ENCODE results near the gene GATM.
"Not testable (repeated sequence)": the region's sequence is repeated elsewhere in the genome, so short reads cannot be mapped to it uniquely, and the experiment has no call there.

Gene GATM

DNA sequence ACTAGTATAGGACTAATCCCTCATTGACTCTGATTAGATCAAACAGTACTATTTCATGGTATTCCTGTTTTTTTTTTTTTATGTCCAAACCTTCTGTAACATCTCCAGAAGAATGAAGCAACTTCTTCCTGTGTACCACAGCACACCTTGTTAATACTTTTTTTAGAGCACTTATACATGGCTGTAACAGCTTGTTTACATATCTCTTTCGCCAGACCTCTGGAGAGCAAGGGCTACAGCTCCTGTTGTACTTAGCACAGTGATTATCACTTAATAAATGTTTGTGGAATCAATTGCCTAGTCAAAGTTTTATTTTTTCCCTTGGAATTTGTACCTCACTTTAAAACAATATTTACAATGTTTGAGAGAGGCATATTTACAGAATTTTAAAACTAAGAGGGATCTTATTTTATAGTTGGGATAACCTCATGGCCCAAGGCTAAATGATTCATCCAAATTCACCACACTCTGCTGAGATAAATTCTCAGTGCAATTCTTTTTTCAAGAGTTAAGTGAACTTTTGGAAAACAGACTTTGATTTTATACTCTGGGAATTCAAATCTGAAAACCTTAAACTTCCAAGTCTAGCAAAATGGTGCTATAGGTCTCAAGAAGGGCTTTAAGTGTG is 9.2 kb upstream of the GATM start:
- DNase-seq: no peak

DNA sequence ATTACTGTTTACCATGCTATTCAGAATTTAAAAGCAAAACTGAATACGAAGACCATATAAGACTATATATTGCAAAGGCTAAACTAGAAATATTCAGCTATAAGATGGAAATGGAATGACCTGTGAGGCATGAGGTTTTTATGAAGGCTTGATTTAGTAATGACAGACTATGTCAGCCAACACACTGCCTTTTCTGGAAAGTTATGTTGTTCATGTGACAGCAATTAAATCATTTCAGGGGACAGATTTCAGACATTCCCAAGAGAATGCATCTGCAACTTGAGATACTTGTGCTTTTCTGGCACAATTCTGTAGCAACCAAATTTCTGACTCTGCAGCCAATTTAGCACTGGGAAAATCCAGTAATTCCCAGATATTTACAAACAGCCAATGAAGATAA is 8.6 kb upstream of the GATM start:
- no peak for DNase-seq

DNA sequence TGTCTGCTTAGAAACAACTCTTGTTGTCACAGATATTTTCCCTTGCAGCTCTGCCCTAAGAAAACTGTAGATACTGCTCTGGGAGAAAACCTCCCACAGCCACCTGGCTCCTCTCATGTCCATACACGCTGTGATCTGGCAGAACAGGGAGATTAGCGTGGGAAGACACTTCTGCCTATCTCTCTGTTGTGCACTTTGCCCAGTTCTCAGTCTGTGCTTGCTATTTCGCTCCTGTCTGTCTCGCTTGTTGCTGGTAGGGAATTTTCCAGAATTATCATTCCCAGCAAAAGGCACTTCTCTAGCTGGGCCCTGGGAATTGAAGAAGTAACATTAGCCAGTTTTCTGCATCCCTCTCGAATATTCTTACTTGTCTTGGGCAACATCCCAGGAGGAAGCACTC is 8.1 kb upstream of the GATM start:
- DNase-seq: no peak

DNA sequence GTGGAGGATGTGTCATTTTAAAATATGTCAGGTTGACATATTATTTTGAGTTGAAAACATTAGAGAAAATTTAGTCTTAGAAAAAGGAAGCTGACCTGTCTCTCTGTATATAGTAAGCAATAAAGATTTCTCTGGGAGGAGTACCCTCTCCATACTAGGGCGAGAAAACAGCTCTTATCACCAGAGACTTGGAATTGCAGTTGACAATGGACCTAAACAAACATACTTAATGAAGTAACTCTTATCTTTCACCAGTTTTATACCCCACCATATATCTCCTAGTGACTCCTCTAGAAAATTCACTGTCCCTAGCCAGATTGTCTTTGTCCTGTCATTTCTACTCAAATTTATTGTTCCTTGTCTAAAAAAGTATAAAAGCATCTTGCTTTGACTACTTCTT is 7.2 kb upstream of the GATM start:
- no peak for DNase-seq

DNA sequence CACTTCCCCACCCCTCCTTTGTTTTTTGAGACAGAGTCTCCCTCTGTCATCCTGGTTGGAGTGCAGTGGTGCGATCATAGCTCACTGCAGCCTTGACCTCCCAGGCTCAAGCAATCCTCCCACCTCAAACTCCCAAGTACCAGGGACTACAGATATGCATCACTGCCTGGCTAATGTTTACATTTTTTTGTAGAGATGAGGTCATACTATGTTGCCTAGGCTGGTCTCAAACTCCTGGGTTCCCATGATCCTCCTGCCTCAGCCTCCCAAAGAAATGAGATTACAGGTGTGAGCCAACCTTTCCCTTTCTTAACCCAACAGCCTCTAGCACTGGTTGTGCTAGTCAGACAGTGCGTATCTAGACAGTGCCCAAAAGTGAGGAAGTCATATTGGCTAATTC is 6.4 kb upstream of the GATM start:
- DNase-seq: no peak

DNA sequence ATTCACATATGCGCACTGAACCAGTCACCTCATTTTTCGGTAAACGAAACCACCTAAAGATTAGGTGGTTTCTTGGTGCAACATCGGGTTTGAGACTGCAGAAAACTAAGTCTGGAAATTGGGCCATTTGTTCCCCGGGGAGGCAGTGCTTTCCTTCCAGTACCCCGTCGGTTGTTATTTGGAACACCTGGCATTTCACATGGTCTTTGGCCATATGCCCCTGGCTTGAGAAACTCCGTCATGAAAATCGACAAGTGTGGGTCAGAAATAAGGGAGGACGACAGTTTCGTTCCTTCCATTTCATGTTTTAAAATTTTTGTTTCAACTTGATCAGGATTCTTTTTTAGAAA is 544 bp upstream of the GATM start:
- DNase-seq: no peak

DNA sequence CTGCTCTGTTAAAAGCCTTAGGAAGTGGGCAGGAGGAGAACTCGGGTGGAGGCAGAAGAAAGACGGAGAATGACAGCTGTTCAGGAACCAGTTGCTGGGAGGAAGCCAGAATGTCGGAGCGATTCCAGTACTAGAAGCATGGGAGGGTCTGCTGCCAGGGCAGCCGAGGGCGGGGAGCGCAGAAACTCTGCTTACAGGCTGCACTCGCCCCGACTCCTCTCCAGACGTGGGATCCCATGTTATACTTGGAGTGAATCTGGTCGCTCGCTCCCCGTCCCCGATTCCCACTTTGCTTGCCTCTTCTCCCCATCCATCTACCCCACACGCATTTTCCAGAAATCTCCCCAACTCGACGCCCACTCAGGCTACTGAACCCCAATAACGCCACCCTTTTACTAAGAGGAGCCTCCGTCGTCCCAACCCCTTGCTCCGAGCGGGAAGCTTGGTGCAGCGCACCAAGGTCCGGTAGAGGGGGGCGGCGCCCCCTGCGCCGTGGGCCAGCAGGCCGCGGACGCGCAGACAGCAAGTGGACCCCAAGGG is 665 bp downstream of the GATM start:
- no peak for DNase-seq

DNA sequence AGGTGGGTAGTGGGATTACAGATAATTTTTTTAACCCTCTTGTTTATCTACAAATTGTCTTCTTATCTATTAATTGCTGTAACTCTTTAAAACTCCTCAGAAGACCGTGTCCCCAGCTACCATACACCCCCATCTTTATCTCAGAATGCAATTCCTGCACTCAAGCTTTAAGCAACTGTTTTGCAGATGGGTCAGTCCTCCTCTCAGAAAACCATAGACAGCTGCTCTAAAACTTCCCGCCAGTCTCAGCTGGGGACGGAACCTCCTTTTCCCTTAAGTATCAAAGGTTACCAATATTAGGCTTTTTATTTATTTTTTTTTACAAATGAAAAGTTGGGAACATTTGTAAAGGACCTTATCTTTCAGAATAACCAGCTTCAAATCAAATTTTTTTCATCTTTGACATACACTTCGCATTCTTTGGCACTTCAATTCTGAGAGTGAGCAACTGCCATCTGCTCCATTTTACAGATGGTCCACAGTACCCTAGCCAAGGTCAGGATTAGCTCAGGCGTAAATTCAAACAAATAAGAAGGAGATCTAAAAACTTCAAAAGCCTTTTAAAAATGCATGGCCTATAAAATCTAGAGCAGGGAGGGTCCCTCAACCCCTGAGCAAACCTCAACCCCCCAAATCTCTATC is 1.3 kb downstream of the GATM start:
- DNase-seq: no peak

DNA sequence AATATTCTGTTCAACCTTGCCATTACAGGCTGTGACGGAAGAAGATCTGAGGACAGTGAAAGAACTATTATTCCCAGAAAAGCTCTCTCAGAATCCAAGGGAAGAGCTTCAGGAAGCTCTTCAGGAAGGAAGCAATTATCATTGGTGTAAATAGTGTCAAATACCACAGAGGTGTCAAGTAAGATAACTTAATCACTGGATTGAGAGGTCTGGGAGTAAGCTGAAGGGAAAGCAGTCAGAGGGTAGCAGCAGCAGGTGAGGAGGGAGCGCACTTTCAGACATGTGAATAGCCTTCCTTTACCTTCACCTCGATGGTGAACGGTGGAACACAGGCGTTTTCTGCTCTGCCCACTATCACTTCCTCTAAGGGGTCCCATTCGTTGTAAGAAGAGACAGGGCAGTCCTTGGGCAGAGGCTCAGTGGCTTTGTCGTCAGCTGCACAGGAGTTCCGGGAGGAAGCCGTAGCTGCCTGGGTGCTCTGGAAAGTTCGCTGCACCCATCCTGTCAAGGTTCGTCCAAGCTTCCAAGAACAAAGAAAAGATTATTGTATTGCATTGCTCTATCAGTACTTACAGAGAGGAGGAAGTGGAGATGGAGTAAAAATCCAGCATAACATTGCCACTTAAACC is 1.9 kb downstream of the GATM start:
- DNase-seq: no peak

DNA sequence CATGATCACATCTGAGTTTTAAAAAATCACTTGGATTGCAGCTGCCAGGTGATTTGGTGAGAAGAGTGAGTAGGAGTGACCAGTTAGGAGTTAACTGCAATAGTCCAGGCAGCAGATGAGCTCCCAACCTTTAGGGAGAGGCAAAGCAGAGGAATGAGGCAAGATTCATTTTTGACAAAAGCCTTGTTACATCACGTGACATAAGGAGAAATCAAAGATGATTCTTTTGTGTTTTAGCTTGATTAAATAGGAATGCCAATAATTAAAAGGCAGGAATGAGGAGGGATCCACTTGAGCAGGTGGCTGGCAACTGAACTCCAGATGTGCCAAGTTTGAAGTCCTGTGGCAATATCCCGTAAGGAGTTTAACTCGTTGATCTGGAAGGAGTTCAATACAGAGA is 2.5 kb downstream of the GATM start:
- DNase-seq: no peak

DNA sequence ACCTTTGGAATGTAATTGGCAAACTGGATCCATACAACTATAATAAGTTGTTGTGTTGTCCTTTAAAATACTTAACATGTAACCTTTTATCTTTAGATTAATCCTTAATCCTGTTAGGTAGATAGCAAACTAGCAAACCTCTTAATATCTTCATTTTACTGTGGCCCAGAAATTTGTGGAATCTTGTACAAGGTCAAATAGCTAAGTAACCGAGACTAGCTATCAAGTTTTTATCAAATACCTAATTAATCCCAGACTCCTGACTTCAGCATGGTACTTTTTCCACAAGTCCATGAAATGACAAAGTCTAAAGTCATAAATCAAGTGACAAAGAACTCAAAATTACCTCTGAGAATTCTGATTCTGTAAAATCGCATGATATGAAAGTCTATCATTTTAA is 4.4 kb downstream of the GATM start:
- no peak for DNase-seq

DNA sequence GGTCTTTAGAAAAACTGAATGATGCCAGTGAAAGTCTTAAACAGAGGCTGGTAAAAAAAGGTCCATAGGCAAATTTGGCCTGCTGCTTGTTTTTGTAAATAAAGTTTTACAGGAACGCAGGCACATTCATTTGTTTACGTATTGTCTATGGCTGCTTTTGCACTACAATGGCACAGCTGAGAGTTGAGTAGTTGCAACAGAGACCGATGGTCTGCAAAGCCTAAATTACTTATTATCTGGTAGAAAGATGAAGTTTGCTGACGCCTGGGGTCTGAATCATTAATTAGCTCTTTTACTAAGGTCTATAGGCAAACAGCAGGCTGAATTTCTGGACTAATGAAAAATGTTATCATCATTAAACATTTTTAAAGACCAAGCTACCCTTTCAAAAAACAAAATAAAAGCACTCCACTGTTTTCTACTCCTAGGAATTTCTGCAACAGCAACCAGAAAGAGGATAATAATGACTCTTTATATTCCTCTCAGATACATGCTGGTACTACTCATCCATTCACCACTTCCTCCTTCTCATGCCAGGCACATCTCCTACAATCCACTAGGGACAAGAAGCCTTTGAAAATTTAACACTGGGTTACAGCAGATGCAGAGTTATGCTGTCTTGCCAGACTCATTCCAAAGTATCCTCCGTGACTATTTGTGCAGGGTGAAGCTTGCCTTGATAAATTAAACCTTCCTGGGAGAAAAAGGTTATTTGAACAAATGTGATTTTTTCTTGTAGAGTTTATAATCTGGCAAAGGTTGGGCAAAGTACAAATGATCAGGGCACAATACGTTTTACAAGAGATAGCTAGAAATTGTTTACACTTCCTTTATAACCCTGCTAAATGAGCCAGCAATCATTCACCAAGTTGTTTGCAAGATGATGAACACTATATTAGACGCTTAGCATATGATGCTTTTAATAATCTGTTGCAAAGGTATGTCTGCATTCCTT is 6.0 kb downstream of the GATM start:
- no peak for DNase-seq

DNA sequence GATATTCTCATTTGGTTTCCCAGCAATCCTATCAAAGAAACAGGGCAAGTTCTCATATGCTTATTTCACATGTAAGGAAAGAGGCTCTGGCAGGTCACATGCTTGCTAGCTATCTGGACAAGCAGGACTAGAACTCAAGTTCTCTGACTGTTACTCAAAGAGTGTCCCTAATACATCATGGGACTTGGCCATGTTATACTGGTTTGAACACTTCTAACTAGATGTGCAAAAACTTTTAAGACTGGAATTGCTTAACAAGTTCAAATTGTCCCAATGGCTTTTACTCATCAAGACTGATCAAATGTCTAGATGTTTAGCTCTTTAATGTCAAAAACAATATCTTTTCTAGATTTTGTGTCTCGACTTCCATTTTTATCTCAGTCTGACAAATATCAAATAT is 6.8 kb downstream of the GATM start:
- DNase-seq: no peak

DNA sequence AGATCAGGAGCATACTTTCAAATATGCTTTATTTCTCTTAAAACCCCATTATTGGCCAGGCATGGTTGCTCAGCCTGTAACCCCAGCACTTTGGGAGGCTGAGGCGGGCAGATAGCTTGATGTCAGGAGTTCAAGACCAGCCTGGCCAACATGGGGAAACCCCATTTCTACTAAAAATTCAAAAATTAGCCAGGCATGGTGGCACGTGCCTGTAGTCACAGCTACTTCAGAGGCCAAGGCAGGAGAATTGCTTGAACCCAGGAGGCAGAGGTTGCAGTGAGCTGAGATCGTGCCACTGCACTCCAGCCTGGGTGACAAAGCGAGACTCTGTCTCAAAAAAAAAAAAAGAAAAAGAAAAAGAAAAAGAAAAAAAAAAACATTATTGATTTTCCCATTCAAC is 8.3 kb downstream of the GATM start:
- not testable (repeated sequence) for DNase-seq

DNA sequence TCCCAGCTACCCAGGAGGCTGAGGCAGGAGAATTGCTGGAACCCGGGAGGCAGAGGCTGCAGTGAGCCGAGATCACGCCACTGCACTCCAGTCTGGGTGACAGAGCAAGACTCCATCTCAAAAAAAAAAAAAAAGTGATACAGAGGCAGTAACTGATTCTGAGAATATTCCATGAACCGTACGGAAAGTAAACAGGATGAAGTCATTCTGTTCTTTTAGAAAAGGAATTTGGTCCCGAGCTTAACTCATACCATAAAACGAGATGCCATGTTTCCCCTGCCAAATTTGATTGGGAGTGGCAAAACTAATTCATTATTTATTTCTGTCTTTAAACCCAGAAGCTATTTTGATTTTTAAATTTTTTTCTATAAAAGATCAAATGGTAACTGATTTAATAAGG is 11.1 kb downstream of the GATM start:
- not testable (repeated sequence) for DNase-seq

DNA sequence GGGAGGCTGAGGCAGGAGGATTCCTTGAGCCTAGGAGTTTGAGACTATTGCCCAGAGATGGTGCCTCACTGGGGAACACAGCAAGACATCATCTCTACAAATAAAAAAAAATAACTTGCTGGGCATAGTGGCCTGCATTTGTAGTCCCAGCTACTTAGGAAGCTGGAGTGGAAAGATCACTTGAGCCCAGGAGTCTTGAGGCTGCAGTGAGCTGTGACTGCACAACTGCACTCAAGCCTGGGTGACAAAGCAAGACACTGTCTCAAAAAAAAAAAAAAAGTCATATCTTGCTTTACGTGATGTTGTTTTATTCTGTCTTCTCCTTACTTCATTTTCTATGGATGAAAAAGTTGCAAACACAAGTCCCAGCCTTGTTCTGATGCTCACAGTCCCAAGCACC is 14.1 kb downstream of the GATM start:
- DNase-seq: no peak

DNA sequence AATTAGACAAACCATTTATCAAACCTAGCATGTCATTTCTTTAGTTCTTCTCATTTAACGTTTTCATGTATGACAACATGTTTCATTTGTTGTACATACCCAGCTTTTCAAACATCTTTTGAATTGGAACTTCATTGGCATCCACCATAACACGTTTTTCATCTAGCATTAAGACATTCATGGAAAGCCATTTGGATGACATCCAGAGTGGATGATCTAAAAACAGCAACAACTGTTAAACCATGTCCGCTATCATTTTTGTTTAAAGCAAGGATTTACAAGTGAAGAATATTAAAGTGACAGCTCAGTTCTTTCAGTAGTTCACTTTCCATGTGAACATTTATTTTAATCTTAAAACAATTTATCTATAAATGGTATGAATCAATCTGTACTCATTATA is 14.5 kb downstream of the GATM start:
- no peak for DNase-seq

DNA sequence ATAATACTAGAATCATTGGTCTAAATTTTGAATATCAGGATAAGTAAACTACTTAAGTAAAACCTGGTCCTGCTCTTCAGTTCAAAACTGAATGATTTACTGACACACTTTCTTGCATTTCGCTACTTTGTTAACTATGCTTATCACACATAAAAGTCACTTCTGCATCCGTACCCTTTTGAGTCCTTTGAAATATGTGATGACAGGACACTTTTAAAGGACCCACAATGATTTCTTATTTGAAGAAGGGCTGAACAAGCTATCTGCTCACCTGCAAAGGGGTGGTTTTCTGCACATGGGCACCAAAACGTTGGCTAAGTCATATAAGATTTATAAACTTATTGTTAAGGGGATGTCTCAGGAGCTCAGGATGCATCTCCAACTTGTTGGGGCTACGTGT is 15.0 kb downstream of the GATM start:
- DNase-seq: no peak

DNA sequence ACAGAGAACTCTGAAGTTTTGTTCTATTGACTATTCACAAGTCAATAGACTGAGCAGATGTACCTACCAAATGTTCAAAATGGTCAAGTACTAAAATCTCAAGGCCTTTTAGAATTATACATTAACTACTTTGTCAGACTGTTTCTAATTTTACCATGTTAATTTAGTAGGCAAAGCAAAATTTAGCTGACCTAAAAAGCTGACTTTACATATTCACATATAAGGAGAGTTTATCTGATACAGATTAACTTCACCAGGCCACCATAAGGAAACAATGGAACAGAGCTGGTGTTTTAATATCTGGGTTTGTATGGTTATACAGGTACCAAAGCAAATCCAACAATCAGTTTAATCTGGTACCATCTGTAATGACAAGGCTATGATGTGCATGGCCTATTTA is 15.9 kb downstream of the GATM start:
- DNase-seq: no peak

DNA sequence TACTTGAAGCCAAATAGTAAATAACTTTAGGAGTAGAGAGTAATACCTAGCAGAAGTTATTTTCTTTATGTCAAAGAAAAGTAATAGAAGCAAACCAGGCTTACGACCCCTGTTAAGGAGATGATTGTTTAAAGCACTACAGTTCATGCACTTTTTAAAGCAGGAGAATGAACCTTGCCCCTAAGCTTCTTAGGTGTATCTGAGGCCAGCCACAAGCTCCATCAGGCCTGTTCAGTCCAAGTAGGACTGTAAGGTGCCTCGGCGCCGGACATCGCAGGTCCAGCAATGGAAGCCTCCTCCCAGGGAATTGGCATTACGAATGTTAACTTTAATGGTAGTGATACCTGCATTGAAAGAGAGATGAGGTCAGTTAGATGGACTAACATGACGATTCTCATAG is 16.5 kb downstream of the GATM start:
- DNase-seq: no peak

DNA sequence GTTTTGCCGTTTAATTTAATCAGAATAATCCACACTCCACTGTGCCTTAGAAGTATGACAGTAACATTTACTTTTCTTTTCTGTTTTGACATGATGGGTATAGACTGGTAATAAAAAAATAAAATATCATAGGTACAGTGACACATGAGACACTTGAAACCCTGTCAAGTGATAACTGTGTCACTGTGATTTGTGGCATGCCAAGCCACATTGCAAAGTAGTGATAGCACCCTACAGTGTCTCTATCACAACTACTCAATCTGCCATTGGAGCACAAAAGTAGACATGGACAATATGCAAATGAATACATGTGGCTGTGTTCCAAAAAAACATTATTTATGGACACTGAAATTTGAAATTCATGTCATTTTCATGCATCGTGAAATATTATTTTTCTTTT is 22.5 kb downstream of the GATM start:
- DNase-seq: no peak

DNA sequence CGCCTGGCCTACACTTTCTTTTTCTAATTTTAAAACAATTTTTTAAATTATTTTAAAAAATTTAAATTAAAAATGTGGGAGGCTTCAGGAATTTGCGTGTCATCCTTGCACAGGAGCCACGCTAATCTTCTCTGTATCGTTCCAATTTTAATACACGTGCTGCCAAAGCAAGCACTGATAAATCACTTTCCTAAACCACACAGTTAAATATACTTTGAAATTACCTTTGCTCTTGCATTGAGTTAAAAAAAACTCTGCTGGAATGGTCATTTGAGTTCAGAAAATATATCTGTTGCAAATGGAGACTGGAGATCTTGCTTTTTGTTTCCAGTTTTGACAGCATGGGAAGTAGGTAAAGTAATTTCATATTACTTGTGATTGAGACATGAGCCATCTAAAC is 23.6 kb downstream of the GATM start:
- no peak for DNase-seq

DNA sequence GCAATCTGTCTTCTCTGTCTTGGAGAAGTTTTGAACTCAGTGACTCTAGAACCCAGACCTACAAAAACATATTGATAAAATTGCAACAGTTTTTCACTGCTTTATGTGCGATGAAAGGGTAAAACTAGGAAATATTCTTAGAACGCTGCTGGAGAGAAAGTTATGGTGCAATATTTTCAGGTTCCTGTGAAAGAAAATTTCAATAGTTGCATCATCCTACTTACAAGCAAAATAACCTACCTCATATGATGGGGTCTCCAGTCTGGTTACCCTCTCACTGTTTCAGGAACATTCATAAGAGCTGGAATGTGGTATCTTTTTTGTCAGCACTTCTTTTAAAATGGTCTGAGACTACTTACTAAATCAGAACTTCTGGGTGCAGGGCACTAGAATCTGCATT is 27.1 kb downstream of the GATM start:
- no peak for DNase-seq

DNA sequence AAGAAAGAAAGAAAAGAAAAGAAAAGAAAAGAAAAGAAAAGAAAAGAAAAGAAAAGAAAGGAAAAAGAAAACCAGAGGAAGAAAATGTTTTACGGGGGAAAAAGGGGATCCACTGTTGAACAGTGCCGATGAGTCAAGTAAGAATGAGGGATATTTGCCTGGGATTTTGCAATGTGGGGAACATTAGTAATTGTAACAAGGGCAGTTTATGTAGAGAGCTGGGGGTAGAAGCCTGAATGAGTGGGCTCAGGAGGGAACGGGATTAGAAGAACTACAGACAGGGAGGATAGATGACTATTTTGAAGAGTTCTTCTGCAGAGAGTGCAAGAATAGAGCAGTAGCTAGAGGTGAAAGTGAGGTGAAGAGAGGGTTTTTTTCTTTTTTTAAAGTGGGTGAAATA is 28.7 kb downstream of the GATM start:
- DNase-seq: no peak

Data from NCI-H526 treated with DMSO at 0.1 percent for 48 hours (cell line).